Gastroesophageal sphincter (tissue), 4 donors: ENCODE results near the gene WDR88. TPM values are rescaled to one million over a fixed set of nuclear protein-coding genes. Genes with fewer than 3 reads are reported as not detected.

Source experiments
- ATAC-seq: fragments of 150-250 bp; one replicate; pipeline ENCODE4 v1.9.1; 2016; ENCODE audit warnings: mild to moderate bottlenecking, moderate library complexity
- H3K27ac ChIP-seq, 4 donors: fragments of 200-600 bp; sonication (generic) in 3 of 4; 1 replicate in 3 of 4; 2 replicates in 1 of 4; pipeline ENCODE4 v1.5.1; 2016 to 2019
- H3K27me3 ChIP-seq: fragments of 200-600 bp; sonication (generic); one replicate; pipeline ENCODE4 v1.5.1; 2019
- H3K36me3 ChIP-seq, 2 donors: fragments of 200-600 bp; sonication (generic); one replicate each; pipeline ENCODE4 v1.5.1; 2019; ENCODE audit warnings: control low read depth in 1 of 2
- H3K4me1 ChIP-seq, 3 donors: fragments of 200-600 bp; sonication (generic); 1 replicate in 2 of 3; 2 replicates in 1 of 3; pipeline ENCODE4 v1.5.1; 2016 to 2019; ENCODE audit warnings: control low read depth in 2 of 3
- H3K4me3 ChIP-seq, 2 donors: fragments of 200-600 bp; sonication (generic); one replicate each; pipeline ENCODE4 v1.5.1; 2019; ENCODE audit warnings: mild to moderate bottlenecking in 1 of 2, moderate library complexity in 1 of 2
- H3K9me3 ChIP-seq, 3 donors: fragments of 200-600 bp; sonication (generic); one replicate each; pipeline ENCODE4 v1.5.1; 2017 to 2019; ENCODE audit warnings: control low read depth in 2 of 3
- EP300 ChIP-seq: sonication (generic); formaldehyde crosslinking; IDR thresholded peaks from one replicate; pipeline ENCODE4 v1.6.1; 2017; ENCODE audit warnings: antibody characterized with exemption, mild to moderate bottlenecking
- POLR2A ChIP-seq, 2 donors: fragments of 450-650 bp; IDR thresholded peaks; one replicate each; pipeline ENCODE4 v1.6.1; 2017; ENCODE audit warnings: antibody characterized with exemption in 2 of 2, mild to moderate bottlenecking in 2 of 2, moderate library complexity in 1 of 2
- POLR2AphosphoS5 ChIP-seq: sonication (generic); formaldehyde crosslinking; IDR thresholded peaks from one replicate; pipeline ENCODE4 v1.6.1; 2017; ENCODE audit warnings: antibody characterized with exemption
- WGBS, 2 donors: methylation state at CpG; one replicate each; pipeline ENCODE4 v1.1.5; 2018; ENCODE audit warnings: low coverage in 1 of 2; 5-methylcytosine and 5-hydroxymethylcytosine counted together
- total RNA-seq, 4 donors: library from RNA; depleted of rRNA; stranded (reverse); fragments of >200 nt; gene quantifications; one replicate each; pipeline ENCODE4 v1.1.0, GENCODE V29; 2016
- TF ChIP-seq, protein P1 (sequence below), 4 experiments: fragments of 200-600 bp in 2 of 4; fragments of 450-650 bp in 2 of 4; sonication (generic) in 1 of 4; IDR thresholded peaks; one replicate each; pipeline ENCODE4 v1.5.1; 2017 to 2019; ENCODE audit warnings: antibody characterized with exemption in 4 of 4, mild to moderate bottlenecking in 2 of 4, moderate library complexity in 2 of 4

Gene WDR88
- total RNA-seq, 4 donors from 2014 or later = not detected

DNA sequence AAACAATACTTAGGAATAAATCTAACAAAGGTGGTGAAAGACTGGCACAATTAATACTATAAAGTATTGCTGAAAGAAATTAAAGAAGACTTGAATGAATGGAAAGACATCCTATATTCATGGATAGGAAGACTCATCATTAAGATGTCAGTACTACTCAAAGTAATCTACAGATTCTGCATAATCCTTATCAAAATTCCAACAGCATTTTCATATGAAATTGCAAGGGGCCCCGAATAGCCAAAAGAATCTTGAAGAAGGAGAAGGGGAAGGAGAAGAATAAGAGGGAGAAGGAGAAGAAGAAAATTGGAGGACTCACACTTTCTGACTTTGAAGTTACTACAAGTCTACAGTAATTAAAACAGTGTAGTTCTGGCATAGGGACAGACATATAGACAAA lies 36.6 kb downstream of the WDR88 start:
- Histone ChIP-seq H3K9me3 (no peaks in the 10 kb centered on the region), H3K27ac (no peak overlapping the region), H3K36me3 (no peaks in the 10 kb centered on the region), H3K27me3 (no peaks in the 10 kb centered on the region), H3K4me3 (no peak overlapping the region), H3K4me1 (no peaks in the 10 kb centered on the region)
- no peak for TF ChIP-seq POLR2AphosphoS5
- no peak for TF ChIP-seq EP300
- no peak for TF ChIP-seq POLR2A (IDR thresholded peaks at IDR 0.05)
- TF ChIP-seq, protein P1, sequence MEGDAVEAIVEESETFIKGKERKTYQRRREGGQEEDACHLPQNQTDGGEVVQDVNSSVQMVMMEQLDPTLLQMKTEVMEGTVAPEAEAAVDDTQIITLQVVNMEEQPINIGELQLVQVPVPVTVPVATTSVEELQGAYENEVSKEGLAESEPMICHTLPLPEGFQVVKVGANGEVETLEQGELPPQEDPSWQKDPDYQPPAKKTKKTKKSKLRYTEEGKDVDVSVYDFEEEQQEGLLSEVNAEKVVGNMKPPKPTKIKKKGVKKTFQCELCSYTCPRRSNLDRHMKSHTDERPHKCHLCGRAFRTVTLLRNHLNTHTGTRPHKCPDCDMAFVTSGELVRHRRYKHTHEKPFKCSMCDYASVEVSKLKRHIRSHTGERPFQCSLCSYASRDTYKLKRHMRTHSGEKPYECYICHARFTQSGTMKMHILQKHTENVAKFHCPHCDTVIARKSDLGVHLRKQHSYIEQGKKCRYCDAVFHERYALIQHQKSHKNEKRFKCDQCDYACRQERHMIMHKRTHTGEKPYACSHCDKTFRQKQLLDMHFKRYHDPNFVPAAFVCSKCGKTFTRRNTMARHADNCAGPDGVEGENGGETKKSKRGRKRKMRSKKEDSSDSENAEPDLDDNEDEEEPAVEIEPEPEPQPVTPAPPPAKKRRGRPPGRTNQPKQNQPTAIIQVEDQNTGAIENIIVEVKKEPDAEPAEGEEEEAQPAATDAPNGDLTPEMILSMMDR (IDR thresholded peaks at IDR 0.05) = no peak
- 88% methylated on average over 1 of the region's 1 CpG; no CpG with 5 or more reads in 1 of the 2 donors for WGBS, 2 donors
- ATAC-seq = no peak

DNA sequence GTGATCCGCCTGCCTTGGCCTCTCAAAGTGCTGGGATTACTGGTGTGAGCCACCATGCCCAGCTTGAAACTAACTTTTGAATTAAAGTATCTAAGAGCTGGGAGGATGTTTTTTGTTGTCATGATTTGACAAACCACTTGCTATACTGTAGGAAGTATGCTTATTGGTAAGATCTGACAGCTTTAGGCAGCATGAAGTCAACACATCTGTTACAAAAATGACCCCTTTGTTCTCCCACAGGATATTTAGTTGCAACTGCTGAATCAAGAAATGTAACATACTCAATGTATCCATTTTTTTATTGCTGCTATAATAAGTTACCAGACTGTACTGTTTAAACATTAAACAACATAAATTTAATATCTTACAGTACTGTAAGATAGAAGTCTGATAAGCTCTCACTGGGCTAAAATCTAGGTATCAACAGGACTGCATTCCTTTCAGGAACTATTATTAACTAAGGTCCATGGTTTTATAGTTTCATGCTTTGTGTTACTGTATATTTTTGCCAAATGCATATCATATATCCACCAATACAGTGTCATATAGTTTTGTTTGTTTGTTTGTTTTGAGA lies 39.4 kb downstream of the WDR88 start:
- ATAC-seq = no peak
- TF ChIP-seq, protein P1 (IDR thresholded peaks at IDR 0.05) = no peak
- TF ChIP-seq POLR2AphosphoS5 (no peak), EP300 (no peak), POLR2A (IDR thresholded peaks at IDR 0.05) (no peak)
- WGBS, 2 donors = no CpG with 5 or more reads among the region's 1 CpG

DNA sequence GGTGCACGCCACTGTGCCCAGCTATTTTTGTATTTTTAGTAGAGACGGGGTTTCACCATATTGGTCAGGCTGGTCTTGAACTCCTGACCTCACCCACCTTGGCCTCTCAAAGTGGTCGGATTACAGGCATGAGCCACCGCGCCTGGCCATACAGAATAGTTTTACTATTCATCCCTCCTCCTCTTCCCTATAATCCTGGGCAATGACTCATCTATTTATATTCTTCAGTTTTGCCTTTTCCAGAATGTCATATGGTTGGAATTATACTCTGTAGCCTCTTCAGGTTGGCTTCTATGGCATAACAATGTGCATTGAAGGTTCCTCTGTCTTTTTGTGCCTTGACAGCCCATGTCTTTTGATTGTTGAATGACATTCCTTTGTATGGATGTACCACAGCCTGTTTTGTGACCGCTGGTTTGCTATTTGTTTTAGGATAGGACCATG lies 40.0 kb downstream of the WDR88 start:
- ATAC-seq = no peak
- TF ChIP-seq POLR2A (IDR thresholded peaks at IDR 0.05) (no peak), EP300 (no peak)
- H3K27ac ChIP-seq = no peak overlapping the region
- no peak overlapping the region for H3K4me3 ChIP-seq
- no peaks in the 10 kb centered on the region for H3K9me3 ChIP-seq
- no peaks in the 10 kb centered on the region for H3K36me3 ChIP-seq
- no peaks in the 10 kb centered on the region for H3K27me3 ChIP-seq
- H3K4me1 ChIP-seq = peaks cover 0 to 21% (median 10%) of the 10 kb centered on the region in 3 donors
- WGBS, 2 donors = 78 to 92% methylated on average over 3 to 5 of the region's 6 CpGs

More for the DNA sequence above, 39.4 kb downstream of the WDR88 start:
- H3K4me3 ChIP-seq = no peak overlapping the region
- no peaks in the 10 kb centered on the region for H3K36me3 ChIP-seq
- no peak overlapping the region for H3K27ac ChIP-seq
- no peaks in the 10 kb centered on the region for H3K27me3 ChIP-seq
- H3K9me3 ChIP-seq = no peaks in the 10 kb centered on the region
- peaks cover 0 to 21% (median 10%) of the 10 kb centered on the region in 3 donors for H3K4me1 ChIP-seq

DNA sequence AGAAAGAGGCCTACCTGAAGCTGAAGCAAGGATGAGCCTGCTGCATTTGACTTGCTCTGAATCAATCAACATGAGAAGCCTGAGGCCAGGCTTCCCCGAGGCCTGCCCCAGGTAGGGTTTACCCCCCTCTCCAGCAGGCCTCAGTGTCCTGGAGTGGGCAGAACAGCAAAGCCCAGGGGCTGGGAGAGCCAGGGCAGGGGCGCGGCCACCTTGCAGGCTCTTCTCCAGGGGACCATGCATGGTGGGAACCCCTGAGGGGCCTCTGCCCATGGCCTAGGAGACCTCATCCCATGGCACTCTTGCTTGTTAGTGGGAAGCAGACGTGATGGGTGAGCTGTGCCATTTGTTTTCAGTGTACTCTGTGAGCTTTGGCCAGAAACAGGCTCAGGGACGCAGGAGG lies 42.3 kb downstream of the WDR88 start:
- Histone ChIP-seq H3K9me3 (no peaks in the 10 kb centered on the region), H3K27ac (no peak overlapping the region), H3K4me3 (no peak overlapping the region), H3K4me1 (peaks cover 0 to 35% (median 19%) of the 10 kb centered on the region in 3 donors), H3K27me3 (no peaks in the 10 kb centered on the region), H3K36me3 (no peaks in the 10 kb centered on the region)
- WGBS, 2 donors = 90% methylated on average over 2 of the region's 5 CpGs; no CpG with 5 or more reads in 1 of the 2 donors
- no peak for ATAC-seq
- TF ChIP-seq, protein P1 (IDR thresholded peaks at IDR 0.05) = no peak
- no peak for TF ChIP-seq EP300
- no peak for TF ChIP-seq POLR2AphosphoS5
- TF ChIP-seq POLR2A (IDR thresholded peaks at IDR 0.05) = no peak

DNA sequence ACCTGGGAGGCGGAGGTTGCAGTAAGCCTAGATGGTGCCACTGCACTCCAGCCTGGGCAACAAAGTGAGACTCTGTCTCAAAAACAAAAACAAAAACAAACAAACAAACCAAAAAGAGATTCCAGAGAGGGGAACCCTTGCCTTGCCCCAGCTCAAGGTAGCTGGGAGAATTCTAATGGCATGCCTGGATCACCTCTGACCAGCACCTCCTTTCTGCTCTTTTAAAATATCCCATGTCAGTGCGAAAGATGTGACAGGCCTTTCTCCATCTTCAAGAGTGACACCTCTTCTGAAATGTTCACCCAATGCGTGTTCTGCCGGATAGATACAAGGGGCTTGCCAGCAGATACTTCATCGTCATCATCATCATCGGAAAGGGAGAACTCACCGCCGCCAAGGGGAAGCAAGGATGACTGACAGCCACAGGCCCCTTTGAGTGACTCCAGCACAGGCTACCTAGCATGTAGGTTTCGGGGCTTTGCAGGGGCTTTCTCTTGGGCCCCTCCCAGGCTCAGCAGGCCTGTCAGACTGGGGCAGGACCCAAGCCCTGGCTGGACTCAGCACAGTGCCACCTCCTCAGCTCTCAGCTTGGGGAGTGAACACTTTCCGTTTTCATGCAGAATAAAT lies 43.4 kb downstream of the WDR88 start:
- TF ChIP-seq POLR2AphosphoS5 (no peak), EP300 (no peak), POLR2A (IDR thresholded peaks at IDR 0.05) (no peak)
- TF ChIP-seq, protein P1 (IDR thresholded peaks at IDR 0.05) = no peak
- H3K36me3 ChIP-seq = no peaks in the 10 kb centered on the region
- H3K27ac ChIP-seq = peak overlapping the region in 3 of 4 donors; percentile 90 to 92 (median 90)
- H3K4me1 ChIP-seq = peaks cover 0 to 35% (median 19%) of the 10 kb centered on the region in 3 donors
- H3K9me3 ChIP-seq = no peaks in the 10 kb centered on the region
- no peak for ATAC-seq
- no peak overlapping the region for H3K4me3 ChIP-seq
- H3K27me3 ChIP-seq = no peaks in the 10 kb centered on the region
- 94% methylated on average over 2 to 9 of the region's 10 CpGs for whole genome bisulfite sequencing, 2 donors
